HuH-7 (cell line): ENCODE data around the gene CYP1A2.
A peak's percentile ranks its signal among the peaks of the same experiment; 100 is the strongest.

Experiments
- DNase-seq: peaks from one replicate; pipeline ENCODE4 v3.0.0; 2011; ENCODE audit warnings: low spot score

The CYP1A2 gene

GRCh38 chr15:74742422-74742821, 6.2 kb upstream of the CYP1A2 start:
- no peak for DNase-seq

- no peak for DNase-seq
Observed at GRCh38 chr15:74746389-74746788, 2.3 kb upstream of the CYP1A2 start.

GRCh38 chr15:74749832-74750231, 1.2 kb downstream of the CYP1A2 start:
- no peak for DNase-seq

DNA sequence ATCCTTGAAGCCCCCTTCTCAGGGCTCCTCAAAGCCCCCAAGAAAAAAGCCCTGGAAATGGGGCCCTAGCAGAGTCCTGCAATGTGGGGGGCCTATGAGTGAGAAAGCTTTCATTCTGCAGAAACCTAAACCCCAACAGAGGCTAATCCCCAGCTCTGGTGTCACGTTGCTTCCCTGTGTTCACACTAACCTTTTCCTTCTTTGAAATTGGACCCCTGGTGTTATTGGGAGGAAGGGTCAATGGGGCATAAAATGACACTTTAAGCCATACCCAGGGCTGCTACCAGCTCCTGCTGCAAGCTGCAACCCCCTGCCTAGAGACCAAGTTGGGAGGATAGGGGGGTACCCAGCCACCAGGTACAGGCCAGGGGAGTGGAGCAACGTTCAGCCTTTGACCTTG, 2.1 kb downstream of the CYP1A2 start:
- DNase-seq = no peak

DNA sequence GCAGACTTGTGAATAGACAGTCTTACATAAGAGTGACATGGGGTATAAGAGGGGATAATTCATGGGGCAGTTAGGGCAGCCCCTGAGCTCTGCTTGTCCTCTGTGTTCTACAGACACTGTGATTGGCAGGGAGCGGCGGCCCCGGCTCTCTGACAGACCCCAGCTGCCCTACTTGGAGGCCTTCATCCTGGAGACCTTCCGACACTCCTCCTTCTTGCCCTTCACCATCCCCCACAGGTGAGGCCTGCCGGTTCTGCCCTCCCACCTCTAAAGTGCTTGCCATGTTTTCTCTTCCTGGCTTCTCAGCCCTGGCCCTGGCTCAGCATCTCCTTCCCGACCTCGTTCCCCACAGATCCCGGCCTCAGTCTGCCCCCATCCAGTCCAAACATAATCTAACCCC, 3.4 kb downstream of the CYP1A2 start:
- no peak for DNase-seq

DNA sequence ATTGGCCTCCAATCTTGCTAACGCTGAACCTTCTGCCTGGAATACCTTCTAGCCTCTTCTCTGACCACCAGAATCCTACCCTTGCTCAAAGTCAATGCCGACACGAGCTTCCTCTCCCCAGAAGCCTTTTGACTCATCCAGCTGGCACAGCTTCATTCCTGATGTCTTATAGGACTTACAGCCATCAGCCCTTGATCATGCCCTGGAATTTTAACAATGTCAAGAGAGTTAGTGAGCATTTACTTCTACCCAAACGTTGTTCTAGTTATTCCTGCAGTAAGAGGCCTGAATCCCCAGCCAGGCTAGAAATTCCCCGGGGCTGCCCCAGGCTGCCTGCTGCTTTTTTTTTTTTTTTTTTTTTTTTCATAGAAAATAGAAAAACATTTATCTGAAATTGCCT, 3.9 kb downstream of the CYP1A2 start:
- no peak for DNase-seq

GRCh38 chr15:74754593-74755215, 6.1 kb downstream of the CYP1A2 start:
- DNase-seq = no peak

DNA sequence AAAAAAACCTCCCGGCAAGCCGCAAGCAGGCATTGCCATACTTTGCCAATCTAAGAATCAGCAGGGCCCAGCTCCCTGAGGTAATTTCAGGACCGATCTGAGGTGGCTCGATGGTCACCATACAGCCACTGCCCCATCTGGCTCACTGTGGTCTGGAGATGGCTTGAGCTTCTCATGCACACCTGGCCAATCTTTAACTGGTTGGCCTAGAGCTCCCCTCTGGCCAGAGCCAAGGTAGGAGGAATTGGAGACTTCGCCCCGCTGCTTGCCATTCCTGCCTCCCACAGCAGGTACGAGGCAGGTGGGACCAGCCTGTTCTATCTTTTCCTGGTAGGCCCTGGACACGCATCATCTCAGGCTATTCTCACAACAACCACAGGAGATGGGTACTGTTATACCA, 10.1 kb downstream of the CYP1A2 start:
- no peak for DNase-seq

DNA sequence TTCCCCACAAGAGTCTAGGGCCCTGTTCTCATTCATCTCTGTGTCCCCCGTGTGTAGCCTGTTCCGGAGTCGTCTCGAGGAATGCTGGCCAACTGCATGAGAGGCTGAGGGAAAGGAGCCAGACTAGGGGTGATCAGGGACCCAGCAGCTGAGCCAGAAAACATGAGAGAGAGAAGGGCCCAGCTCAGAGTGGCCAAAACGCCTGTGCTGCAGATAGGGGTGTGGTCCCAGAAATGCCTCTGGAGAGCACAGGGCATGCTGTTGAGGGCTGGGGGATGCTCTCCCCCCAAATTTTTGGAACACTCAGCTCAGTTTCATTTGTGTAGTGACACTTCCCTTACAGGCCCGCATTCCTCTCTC, 14.1 kb downstream of the CYP1A2 start:
- no peak for DNase-seq

DNA sequence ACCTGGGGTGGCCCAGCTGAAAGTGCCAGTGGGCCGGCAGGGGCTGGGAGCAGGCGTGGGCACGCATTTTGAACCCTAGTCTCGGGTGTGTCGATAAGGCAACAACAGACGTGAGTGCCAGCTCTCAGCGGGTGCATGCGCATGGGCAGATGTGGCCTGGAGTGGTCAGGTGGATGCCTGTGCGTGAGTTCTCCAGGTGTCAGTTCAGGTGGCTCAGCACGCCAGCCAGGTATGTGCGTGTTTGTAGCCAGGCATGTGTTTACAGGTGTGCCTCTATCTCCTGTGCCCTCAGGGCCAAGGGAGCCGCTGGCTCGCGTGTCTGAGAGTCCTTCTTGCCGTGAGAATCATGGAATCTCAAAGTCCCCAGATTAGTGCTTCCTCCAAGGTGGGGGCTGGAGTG, 14.8 kb downstream of the CYP1A2 start:
- no peak for DNase-seq

DNA sequence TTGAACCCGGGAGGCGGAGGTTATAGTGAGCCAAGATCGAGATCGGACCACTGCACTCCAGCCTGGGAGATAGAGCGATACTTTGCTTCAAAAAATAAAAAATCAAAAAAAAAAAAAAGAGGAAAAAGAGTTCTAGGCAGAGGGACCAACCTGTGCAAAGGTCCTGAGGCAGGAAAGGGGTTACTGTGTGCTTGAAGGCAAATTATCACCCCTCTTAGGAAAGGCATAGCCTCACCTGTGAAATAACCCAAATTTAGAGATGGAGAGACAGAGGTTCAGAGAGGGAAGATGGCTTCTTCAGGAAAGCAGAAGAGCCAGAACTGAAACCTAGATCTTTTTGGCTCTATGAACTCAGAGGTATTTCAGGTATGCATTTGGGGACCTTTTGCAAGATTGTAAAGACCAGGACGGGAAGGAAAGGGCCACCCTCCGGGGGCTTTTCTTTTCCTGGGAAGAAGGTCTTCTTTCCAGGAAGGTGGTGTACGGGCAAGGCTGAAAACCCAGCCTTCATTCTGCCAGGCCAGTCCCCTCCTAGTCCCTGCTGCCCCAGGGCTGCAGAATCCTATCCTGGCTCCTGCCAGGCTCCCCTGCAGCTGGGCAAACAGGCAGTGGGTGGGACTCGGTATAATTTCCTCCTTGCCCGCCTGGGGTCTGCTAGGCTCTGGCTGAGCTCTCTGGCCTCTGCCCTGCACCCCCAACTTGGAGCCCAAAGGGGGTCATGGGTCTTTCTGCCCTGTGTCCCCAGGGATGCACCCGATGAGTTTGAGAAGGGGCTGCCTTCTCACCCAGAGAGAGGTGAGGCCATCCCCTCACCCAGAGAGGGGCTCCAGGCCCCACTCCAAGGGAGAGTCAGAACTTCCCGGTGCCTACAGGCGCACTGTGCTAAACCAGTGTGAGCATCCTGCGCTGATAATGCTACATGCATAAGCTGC, 18.8 kb downstream of the CYP1A2 start:
- no peak for DNase-seq

- no peak for DNase-seq
Observed at GRCh38 chr15:74768099-74768770, 19.6 kb downstream of the CYP1A2 start.

DNA sequence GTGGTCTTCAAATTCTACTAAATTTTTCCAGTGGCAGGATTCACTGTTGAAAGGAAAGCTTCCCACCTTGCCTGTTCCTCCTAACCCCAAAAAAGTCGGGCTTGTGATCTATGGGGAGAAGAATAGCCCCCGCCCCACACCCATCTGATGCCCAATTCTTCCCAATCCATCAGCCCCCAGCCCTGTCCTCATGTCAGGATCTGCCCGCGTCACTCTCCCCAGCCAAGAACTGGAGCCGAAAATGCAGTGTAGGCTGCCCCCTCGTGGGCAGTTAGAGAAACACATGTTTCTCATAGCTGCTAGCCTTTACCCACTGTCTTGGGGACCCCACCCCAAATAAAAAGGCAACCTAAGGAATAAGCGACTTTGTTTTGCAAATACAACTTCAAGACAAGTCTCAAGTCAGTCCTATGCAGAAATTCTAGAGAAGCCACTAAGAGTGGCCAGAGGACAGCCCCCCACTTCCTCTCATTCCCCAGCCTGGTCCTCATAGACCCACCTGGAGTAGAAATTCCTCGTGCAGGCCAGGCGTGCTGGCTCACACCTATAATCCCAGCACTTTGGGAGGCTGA, 20.2 kb downstream of the CYP1A2 start:
- DNase-seq = peak; percentile 93

GRCh38 chr15:74769463-74770025, 20.9 kb downstream of the CYP1A2 start:
- no peak for DNase-seq

DNA sequence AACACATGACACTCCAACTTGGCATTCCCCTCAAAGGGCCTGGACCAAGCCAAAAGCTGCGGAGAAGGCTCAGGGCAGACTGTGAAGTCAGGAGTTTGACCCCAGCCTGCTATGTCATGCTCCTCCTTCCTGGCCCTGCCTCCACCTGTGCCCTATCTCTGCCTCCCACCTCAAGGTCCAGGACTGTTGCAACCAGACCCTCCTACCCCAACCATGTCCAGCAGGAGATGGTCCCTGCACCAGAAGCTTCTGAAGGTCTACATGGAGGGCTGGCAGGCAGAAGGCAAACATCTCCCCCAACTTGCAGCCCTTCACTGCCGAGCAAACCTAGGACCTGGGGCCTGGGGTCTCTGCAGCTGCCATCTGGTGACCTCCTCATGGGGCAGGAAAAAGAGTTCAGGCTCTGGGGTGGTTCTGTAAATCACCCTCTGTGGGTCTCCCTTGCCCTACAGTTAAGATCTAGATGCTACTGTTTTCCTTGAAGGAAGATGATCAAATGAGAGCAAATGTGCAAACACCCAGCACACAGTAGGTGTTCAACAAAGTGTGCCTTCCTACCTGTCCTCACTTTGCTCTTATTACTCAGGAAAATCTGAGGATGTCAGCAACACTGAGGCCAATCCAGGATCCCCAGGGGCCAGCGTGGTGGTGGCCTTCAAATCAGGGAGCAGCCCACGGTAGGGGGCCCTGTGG, 21.7 kb downstream of the CYP1A2 start:
- DNase-seq = no peak

GRCh38 chr15:74773329-74773728, 24.7 kb downstream of the CYP1A2 start:
- no peak for DNase-seq

DNA sequence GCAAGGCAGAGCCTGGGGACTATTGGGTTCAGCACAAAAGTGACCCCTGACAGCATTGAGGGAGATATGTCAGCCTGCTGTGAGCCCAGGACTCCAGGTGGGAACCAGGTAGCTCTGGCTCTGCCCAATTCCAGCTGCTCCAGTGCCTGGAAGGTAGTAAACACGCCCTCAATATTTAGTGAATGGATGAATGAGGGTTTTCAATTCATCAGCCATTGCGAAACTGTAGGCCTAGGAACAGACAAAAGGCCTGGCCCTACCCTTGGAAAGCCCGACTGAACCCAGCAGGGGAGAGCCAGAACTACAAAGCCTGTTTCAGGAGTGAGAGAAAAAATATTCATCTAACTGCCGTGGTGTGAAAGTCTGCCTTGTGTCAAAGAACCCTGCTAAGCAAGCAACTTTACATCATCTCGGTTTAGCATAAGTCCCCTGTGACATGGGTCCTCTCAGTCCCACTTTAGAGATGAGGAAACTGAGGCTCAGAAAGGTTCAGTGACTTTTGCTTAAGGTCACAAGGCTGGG, 25.1 kb downstream of the CYP1A2 start:
- DNase-seq = peak; percentile 71

- DNase-seq = no peak
Observed at GRCh38 chr15:74775132-74775562, 26.5 kb downstream of the CYP1A2 start.

DNA sequence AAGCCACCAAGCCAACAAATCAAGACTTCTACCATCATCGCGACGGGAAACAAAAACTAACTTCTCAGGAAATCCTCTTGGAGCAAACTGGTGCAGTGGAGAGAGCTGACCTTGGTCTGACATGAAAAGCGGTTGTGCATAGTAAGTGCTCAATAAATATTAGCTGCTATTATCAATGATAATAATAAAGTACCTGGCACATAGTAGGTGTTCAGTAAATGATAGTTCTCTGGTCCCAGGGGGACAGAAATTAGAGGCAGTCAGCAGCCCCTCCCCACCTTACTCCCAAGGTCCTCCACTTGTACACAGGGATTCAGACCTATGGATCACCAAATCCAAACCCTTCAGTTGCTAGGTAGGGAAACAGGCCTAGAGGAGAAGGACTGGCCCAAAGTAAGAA, 27.2 kb downstream of the CYP1A2 start:
- no peak for DNase-seq

DNA sequence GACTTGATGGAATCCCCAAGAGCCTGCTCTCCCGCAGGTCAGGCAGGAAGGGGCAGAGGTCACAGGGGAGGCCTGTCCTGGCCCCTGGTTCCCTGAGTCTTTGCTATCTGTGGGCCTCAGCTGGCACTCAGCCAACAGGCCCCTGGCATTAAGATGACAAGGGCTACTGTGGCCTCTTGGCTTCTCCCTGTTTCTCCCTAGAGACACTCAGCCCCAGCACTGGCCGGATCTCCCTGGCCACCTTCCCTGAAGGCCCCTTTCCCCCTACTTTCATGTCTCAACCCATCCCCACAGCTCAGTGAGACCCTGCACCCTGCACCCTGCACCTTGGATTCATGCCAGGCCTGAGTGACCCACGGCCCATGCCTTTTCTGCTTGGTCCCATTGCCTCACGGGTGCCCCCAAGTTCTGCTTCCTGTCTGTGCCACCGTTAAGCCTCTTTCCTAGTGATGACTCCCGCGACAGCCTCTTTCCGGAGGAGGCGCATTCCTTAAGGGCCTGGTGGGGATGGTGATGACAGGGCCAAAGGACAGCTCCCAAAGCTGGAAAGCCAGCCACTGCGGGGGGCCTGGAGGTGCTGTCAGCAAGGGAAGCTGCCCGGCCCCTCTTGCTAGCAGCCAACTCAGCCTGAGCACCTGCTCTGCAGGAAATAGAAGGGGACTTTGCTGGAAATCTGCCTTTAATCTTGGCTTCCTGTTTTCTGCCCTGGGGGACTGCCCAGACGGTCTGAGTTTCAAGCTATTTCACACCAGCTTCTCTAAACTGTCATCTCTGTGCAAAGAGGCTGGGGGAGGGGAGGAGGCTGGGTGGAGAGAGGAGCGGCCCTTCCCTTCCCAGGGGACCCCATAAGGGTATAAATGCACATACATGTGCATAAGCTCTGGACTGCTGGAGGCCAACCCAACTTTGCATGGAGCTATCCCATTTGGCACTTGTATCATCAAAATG, 28.4 kb downstream of the CYP1A2 start:
- no peak for DNase-seq
